Choroid plexus epithelial cell (primary cell): ENCODE measurements around the gene CRELD1.
A peak's percentile ranks its signal among the peaks of the same experiment; 100 is the strongest.

Experiments
- DNase-seq: peaks from one replicate; pipeline ENCODE4 v3.0.0-alpha.2; 2010; ENCODE audit warnings: low read depth
- H3K4me3 ChIP-seq: 2 replicates; pipeline ENCODE4 v1.5.1; 2011; ENCODE audit warnings: low read depth, mild to moderate bottlenecking, control low read depth, low read length, moderate library complexity
- TF ChIP-seq, protein P1 (sequence below): conservative IDR thresholded peaks from 2 replicates; pipeline ENCODE4 v1.5.1; 2011; ENCODE audit warnings: low read depth, mild to moderate bottlenecking, control low read depth, inconsistent platforms, low read length, moderate library complexity

CRELD1 gene

DNA sequence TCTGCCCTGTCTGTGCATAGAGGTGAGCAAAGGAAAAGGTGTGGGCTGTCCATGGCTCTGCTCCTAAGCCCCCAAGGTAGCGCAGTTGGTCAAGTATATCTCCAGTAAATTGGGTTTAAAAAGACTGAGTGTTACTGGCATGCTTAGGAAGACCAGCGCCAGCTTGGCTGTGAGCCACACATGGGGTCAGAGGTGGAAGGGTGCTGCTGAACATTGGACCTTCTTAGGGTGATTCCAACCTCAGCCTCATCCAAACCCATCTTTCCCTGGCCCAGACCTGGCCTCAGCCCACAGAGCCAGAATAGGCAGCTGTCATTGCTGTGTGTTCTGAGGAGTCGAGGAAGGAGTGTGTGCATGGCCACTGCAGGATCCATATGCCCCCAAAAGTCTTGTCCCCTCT lies 25.3 kb upstream of the CRELD1 start:
- H3K4me3 ChIP-seq: no peak overlapping the region
- TF ChIP-seq, protein P1, sequence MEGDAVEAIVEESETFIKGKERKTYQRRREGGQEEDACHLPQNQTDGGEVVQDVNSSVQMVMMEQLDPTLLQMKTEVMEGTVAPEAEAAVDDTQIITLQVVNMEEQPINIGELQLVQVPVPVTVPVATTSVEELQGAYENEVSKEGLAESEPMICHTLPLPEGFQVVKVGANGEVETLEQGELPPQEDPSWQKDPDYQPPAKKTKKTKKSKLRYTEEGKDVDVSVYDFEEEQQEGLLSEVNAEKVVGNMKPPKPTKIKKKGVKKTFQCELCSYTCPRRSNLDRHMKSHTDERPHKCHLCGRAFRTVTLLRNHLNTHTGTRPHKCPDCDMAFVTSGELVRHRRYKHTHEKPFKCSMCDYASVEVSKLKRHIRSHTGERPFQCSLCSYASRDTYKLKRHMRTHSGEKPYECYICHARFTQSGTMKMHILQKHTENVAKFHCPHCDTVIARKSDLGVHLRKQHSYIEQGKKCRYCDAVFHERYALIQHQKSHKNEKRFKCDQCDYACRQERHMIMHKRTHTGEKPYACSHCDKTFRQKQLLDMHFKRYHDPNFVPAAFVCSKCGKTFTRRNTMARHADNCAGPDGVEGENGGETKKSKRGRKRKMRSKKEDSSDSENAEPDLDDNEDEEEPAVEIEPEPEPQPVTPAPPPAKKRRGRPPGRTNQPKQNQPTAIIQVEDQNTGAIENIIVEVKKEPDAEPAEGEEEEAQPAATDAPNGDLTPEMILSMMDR: no peak

DNA sequence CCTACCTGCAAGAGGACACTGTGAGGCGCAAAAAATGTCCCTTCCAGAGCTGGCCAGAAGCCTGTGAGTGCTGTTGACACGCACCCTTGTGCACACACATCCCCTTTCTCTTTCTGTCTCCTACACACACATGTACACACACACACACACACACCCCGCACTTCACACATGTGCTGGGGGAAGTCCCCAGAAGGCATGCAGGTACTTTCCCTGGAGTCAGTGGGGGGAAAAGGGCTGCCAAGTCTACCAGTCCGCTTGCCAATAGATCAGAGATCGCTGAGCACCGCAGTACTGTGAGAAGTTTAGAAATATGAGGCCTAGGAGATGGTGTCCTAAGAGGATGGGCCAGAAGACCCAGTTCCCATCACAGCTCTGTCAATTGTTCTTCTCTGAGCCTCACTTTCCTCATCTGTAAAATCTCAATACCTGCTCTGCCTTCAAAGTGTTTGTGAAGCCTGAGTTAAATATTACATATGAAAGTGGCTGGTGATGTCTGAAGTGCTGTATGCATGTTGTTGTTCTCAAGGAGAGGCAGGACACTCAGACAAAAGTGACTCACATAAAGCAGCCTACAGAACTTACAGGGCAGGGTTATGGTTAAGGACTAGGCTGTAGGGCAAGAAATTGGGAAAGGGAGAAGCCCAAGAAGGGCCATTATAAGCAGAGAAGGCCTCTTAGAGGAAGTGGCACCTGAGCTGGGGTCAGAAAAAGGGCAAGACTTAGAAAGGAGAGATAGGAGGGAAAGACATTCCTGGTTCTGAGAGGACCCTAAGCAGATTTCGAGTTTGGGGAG lies 24.2 kb upstream of the CRELD1 start:
- DNase-seq: no peak
- TF ChIP-seq, protein P1: no peak
- H3K4me3 ChIP-seq: no peak overlapping the region

More for the DNA sequence above, 25.3 kb upstream of the CRELD1 start:
- DNase-seq: no peak

DNA sequence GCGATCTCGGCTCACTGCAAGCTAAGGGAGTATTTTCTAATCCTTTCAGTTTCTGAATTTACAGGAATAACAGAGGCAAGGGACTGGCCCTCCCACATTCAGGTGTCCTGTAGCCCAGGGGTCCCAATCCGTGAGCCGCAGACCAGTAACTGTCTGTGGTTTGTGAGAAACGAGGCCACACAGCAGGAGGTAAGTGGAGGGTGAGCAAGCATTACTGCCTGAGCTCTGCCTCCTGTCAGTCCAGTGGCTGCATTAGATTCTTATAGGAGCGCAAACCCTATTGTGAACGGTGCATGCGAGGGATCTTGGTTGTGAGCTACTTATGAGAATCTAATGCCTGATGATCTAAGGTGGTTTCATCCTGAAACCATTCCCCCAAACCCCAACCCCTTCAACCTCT lies 21.8 kb upstream of the CRELD1 start:
- no peak overlapping the region for H3K4me3 ChIP-seq
- peak; percentile 77 for DNase-seq
- TF ChIP-seq, protein P1: no peak

DNA sequence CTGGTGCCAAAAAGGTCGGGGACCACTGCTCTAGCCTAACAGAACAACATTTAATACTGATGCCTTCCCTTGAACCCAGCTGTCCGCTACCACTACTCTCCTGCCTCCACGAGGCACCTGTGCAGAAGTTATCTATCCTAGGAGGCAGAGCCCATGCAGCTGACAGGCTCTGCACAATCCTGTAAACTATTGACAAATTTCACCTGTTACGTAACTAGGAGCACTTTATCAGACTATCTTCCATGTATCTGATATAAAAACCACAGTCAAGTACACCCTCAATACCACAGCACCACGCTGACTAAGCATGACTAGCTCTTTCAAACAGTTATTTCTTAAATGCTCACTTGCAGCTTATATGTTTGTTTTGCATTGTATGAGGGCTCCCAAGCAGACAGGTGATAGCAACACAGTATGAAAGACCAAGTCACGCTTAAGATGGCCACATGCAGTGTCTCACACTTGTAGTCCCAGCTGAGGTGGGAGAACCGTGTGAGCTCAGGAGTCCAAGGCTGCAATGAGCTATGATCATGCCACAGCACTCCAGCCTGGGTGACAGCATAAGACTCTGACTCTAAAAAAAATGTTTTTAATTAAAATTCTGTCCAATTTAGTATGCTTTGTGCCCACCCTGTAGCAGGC lies 21.2 kb upstream of the CRELD1 start:
- DNase-seq: peak; percentile 75
- no peak overlapping the region for H3K4me3 ChIP-seq
- TF ChIP-seq, protein P1: no peak

DNA sequence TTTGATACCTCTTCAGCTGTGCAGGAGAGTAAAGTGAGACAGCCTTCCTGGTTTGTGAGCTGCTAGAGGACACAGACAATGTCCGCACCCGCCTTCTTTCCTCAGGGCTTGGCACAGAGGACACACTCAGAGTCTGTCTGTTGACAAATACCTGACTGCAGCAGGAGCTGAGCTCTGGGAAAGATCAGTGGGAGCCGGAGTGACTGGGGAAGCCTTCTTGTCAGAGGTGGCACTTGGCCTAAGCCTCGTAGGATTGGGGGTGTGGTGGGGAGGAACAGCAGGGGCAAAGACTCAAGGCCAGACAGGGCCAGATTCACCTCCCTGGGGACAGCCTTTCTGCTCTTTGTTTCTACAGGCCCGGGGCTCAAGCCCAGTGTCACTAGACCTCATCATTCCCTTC lies 20.0 kb upstream of the CRELD1 start:
- no peak for DNase-seq
- no peak overlapping the region for H3K4me3 ChIP-seq
- TF ChIP-seq, protein P1: no peak

DNA sequence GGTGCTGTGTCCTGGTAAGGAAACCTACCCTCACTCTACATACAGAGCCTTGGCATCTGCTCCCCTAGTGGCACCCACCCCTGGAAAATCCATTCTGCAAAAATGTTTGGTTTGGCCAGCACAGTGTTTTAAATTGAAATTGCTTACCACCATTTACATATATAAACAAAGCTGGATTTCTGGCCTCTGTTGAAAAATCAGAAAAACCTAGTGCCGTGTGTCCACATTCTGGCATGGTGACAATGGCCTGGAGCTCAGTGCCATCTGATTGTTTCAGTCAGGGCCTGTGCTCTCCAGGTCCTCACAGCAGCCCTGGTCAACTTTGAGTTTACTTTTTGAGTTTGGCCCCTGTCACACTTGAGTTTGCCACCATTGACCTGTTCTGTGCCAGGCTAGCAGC lies 19.6 kb upstream of the CRELD1 start:
- TF ChIP-seq, protein P1: no peak
- no peak overlapping the region for H3K4me3 ChIP-seq
- no peak for DNase-seq
